DOHH2 (cell line): Measurements from ENCODE around the gene USP17L13.
"Not testable (repeated sequence)": the region's sequence is repeated elsewhere in the genome, so short reads cannot be mapped to it uniquely, and the experiment has no call there.

ENCODE experiments used
- CTCF ChIP-seq: fragments of 200-600 bp; sonication (generic); IDR thresholded peaks from one replicate; pipeline ENCODE4 v1.5.1; 2014; ENCODE audit warnings: antibody characterized with exemption, mild to moderate bottlenecking, low read depth, low read length; ENCODE audit not compliant: poor library complexity, severe bottlenecking
- EZH2phosphoT487 ChIP-seq: fragments of 200-600 bp; sonication (generic); IDR thresholded peaks from 2 replicates; pipeline ENCODE4 v1.6.1; 2017; ENCODE audit warnings: borderline replicate concordance, mild to moderate bottlenecking, antibody characterized with exemption, low read length, moderate library complexity, mixed read lengths

DNA sequence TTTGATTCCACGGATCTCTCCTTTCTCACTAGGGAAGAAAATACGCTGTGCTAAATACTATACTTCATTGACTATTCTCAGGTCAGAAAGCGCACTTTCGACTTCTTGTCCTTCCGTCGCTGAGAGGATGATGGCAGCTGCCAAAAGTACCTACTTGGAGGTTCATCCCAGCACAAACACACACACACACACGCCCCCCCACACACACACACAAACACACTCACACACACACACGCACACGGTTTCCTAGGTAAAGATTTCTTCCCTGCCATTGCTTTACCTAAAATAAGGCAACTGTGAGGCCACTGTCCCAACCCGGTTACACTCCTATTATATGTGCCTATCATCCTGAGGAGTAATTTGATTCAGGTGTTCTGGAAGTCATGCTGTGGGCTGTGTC is 47.0 kb downstream of the USP17L13 start:
- not testable (repeated sequence) for TF ChIP-seq CTCF, EZH2phosphoT487
